ENCODE measurements around the gene CRB3.

DNA sequence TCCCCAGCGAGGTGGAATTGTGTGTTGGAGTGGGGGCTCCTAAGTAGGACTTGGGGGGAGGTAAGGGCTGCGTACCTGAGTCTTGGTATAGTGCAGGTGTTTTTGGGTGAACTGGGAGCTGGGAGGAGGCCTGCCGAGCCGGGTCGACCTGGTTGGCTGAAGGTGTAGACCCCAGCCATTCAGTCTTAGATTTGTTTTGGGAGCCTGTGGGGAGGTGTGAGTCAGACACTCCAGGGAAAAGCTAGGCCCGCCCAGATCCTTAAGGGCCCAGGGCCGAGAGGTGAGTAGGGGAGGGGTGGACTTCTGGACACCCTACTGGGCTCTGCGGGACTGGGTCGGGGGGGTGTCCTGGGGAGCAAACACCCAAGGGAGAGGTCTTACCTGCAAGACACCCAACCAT lies 935 bp downstream of the CRB3 start:
- TF ChIP-seq, protein P1, sequence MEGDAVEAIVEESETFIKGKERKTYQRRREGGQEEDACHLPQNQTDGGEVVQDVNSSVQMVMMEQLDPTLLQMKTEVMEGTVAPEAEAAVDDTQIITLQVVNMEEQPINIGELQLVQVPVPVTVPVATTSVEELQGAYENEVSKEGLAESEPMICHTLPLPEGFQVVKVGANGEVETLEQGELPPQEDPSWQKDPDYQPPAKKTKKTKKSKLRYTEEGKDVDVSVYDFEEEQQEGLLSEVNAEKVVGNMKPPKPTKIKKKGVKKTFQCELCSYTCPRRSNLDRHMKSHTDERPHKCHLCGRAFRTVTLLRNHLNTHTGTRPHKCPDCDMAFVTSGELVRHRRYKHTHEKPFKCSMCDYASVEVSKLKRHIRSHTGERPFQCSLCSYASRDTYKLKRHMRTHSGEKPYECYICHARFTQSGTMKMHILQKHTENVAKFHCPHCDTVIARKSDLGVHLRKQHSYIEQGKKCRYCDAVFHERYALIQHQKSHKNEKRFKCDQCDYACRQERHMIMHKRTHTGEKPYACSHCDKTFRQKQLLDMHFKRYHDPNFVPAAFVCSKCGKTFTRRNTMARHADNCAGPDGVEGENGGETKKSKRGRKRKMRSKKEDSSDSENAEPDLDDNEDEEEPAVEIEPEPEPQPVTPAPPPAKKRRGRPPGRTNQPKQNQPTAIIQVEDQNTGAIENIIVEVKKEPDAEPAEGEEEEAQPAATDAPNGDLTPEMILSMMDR (IDR thresholded peaks at IDR 0.05): no peak
- no peak for TF ChIP-seq POLR2A (IDR thresholded peaks at IDR 0.05)

All from ovary (tissue), 3 donors.